Stimulated activated naive CD8-positive, alpha-beta T cell treated with anti-CD3 and anti-CD28 coated beads, Interleukin-15, amount 100 ng/mL, for 72 hours (primary cell): ENCODE data around the gene STAT4.

ENCODE experiments used
- ATAC-seq: fragments of 150-1000 bp; cut with Tn5 transposase; 2 replicates; pipeline ENCODE4 v1.10.0; 2021; ENCODE audit warnings: mild to moderate bottlenecking, moderate library complexity
- DNase-seq, 2 donors: peaks; one replicate each; pipeline ENCODE4 v3.0.0; 2021 to 2022
- H3K27ac Mint-ChIP-seq, 2 donors: one replicate each; pipeline ENCODE4 v1.8.0; 2022; ENCODE audit warnings: mild to moderate bottlenecking in 2 of 2, mixed read lengths in 2 of 2, moderate library complexity in 2 of 2
- H3K27me3 Mint-ChIP-seq: one replicate; pipeline ENCODE4 v1.8.0; 2022; ENCODE audit warnings: mixed read lengths
- H3K4me1 Mint-ChIP-seq: one replicate; pipeline ENCODE4 v1.8.0; 2022; ENCODE audit warnings: mild to moderate bottlenecking, mixed read lengths
- H3K4me3 Mint-ChIP-seq, 2 donors: one replicate each; pipeline ENCODE4 v1.8.0; 2022; ENCODE audit warnings: mild to moderate bottlenecking in 2 of 2, mixed read lengths in 2 of 2, moderate library complexity in 1 of 2
- H3K9me3 Mint-ChIP-seq, 2 donors: one replicate each; pipeline ENCODE4 v1.8.0; 2022; ENCODE audit warnings: mixed read lengths in 2 of 2

The STAT4 gene

GRCh38 chr2:191178806-191179514, 28.2 kb upstream of the STAT4 start:
- no peak overlapping the region for H3K27ac Mint-ChIP-seq
- no peak overlapping the region for H3K4me3 Mint-ChIP-seq
- H3K9me3 Mint-ChIP-seq, result peaks cover 0 to 6% of the 10 kb centered on the region in 2 donors
- ATAC-seq (no peak), DNase-seq (no peak)
- H3K4me1 Mint-ChIP-seq, result peaks cover 51% of the 10 kb centered on the region
- no peaks in the 10 kb centered on the region for H3K27me3 Mint-ChIP-seq

- no peak for DNase-seq
- no peak overlapping the region for H3K27ac Mint-ChIP-seq
- H3K27me3 Mint-ChIP-seq, result no peaks in the 10 kb centered on the region
- no peak overlapping the region for H3K4me3 Mint-ChIP-seq
- peaks cover 0 to 6% of the 10 kb centered on the region in 2 donors for H3K9me3 Mint-ChIP-seq
- ATAC-seq, result no peak
- H3K4me1 Mint-ChIP-seq, result peaks cover 54% of the 10 kb centered on the region
Observed at GRCh38 chr2:191177751-191178736, 27.2 kb upstream of the STAT4 start.

- H3K27ac Mint-ChIP-seq, result peak overlapping the region in 1 of 2 donors; percentile 21
- H3K4me1 Mint-ChIP-seq, result peaks cover 59% of the 10 kb centered on the region
- ATAC-seq, result peak; percentile 32
Observed at GRCh38 chr2:191176801-191177438, 26.1 kb upstream of the STAT4 start.

DNA sequence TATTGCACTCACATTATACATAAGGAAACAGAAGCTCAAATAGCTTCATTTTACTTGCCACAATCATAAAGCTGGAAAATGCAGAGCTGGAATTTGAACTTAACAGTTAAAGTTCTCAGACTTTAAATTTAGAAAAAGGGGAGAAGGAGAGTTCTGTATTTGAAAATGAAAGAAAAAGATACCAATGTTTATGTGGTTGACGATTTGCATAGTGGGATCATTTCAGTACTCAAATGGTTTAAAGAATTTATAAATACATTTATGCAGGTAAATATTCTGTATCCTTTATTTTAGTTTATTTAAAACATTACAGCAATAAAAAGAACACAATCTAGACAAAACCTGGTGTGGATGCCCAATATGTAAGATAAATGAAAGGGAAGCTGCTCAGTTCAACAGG, 25.5 kb upstream of the STAT4 start:
- H3K27me3 Mint-ChIP-seq, result no peaks in the 10 kb centered on the region
- peaks cover 66% of the 10 kb centered on the region for H3K4me1 Mint-ChIP-seq
- DNase-seq (no peak), ATAC-seq (no peak)
- H3K4me3 Mint-ChIP-seq, result peak overlapping the region in 1 of 2 donors; percentile 50
- peak overlapping the region; percentile 29 to 67 for H3K27ac Mint-ChIP-seq
- H3K9me3 Mint-ChIP-seq, result peaks cover 0 to 6% of the 10 kb centered on the region in 2 donors

More at GRCh38 chr2:191176801-191177438, 26.1 kb upstream of the STAT4 start:
- H3K27me3 Mint-ChIP-seq, result no peaks in the 10 kb centered on the region
- H3K4me3 Mint-ChIP-seq, result no peak overlapping the region
- DNase-seq, result no peak
- H3K9me3 Mint-ChIP-seq, result peaks cover 0 to 6% of the 10 kb centered on the region in 2 donors

GRCh38 chr2:191174442-191174841, 23.6 kb upstream of the STAT4 start:
- Mint-ChIP-seq H3K4me3 (peak overlapping the region in 1 of 2 donors; percentile 30), H3K27ac (no peak overlapping the region), H3K27me3 (no peaks in the 10 kb centered on the region), H3K9me3 (no peaks in the 10 kb centered on the region), H3K4me1 (peaks cover 72% of the 10 kb centered on the region)
- peak; percentile 49 for ATAC-seq
- no peak for DNase-seq

DNA sequence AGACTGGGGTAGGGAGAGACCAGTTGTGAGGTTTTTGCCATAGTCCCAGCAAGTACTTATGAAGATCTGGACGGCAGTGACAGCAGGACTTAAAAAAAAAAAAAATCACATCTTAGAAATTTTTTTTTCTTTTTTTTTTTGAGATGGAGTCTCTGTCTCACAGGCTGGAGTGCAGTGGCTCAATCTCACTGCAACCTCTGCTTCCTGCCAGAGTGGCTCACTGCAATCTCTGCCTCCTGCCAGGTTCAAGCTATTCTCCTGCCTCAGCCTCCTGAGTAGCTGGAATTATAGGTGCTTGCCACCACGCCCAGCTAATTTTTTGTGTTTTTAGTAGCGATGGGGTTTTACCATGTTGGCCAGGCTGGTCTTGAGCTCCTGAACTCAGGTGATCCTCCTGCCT, 22.4 kb upstream of the STAT4 start:
- H3K9me3 Mint-ChIP-seq, result no peaks in the 10 kb centered on the region
- H3K27me3 Mint-ChIP-seq, result no peaks in the 10 kb centered on the region
- ATAC-seq, result peak; percentile 44
- H3K4me3 Mint-ChIP-seq, result no peak overlapping the region
- peak overlapping the region in 1 of 2 donors; percentile 55 for H3K27ac Mint-ChIP-seq
- peaks cover 77% of the 10 kb centered on the region for H3K4me1 Mint-ChIP-seq
- DNase-seq, result no peak

DNA sequence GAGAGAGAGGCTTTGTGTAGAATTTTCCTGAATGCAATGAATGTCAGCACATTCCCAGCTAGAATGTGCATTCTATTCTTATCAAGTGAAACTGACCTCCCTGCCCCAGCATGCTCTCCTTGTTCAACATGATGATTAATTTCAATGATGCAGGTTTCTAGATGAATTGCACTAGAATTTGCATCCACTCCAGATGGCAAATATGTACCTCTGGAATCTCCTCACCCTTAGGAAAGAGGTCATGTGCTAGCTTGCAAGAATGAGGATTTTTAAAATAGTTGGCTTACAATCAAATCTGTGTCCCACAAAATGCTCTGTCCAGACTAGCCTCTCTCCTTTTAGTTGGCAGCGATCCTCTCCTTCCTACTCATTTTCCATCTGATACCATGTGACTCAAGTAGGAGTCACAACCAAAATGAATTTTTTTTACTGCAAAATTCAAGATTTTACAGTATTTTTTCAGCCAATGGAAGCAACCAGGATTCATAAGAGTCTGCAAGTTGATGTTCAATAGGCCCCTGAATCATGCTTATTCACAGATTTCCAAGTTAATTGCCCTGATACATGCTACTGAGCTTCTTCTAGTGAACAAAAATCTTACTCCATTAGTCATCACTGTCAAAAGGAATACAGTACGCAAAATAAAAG, 21.0 kb upstream of the STAT4 start:
- H3K27me3 Mint-ChIP-seq, result no peaks in the 10 kb centered on the region
- no peak for ATAC-seq
- H3K9me3 Mint-ChIP-seq, result no peaks in the 10 kb centered on the region
- peak overlapping the region; percentile 22 to 27 for H3K4me3 Mint-ChIP-seq
- peak overlapping the region in 1 of 2 donors; percentile 34 for H3K27ac Mint-ChIP-seq
- peaks cover 88% of the 10 kb centered on the region for H3K4me1 Mint-ChIP-seq
- no peak for DNase-seq

DNA sequence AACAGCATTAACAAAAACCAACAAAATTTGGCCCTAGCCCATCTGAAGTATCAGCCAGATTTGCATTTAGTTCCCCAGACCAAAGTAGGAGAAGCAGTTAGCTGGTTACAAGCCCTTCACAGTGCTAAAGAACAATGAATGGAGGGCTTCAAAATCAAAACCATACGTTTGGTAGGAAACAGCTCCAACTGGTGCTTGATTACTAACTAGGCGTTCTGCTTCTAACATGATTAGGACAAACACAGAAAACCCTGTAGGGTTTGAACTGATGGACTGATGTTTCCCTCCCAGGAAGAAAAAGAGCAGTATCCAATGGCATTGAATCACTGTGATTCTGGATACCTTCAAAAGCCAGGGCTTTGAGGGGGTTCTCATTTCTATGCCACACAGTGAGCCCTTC, 20.5 kb upstream of the STAT4 start:
- H3K4me3 Mint-ChIP-seq, result peak overlapping the region; percentile 24 to 48
- no peak for DNase-seq
- ATAC-seq, result no peak
- H3K9me3 Mint-ChIP-seq, result no peaks in the 10 kb centered on the region
- H3K27ac Mint-ChIP-seq, result peak overlapping the region in 1 of 2 donors; percentile 86
- peaks cover 83% of the 10 kb centered on the region for H3K4me1 Mint-ChIP-seq
- no peaks in the 10 kb centered on the region for H3K27me3 Mint-ChIP-seq

DNA sequence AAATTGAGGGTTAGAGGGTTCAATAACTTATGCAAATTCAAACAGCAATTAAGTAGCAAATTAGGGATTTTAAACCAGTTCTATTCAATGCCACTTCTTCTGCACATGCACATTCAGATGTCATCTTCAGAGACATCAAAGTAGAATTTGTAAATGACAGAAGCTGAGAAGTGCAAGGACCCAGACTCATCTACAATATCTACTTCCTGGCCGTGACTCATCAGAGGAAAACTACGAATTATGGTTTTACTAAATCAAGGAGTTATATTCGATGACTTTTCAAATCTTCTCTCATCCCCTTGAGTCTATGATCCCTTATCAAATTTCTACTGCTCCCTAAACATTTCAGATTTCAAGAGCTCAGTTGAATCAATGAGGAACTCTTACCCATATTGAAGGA, 20.0 kb upstream of the STAT4 start:
- Mint-ChIP-seq H3K4me3 (peak overlapping the region; percentile 24 to 48), H3K9me3 (no peaks in the 10 kb centered on the region), H3K27ac (peak overlapping the region in 1 of 2 donors; percentile 86), H3K27me3 (no peaks in the 10 kb centered on the region), H3K4me1 (peaks cover 78% of the 10 kb centered on the region)
- peak; percentile 65 for ATAC-seq
- DNase-seq, result no peak

DNA sequence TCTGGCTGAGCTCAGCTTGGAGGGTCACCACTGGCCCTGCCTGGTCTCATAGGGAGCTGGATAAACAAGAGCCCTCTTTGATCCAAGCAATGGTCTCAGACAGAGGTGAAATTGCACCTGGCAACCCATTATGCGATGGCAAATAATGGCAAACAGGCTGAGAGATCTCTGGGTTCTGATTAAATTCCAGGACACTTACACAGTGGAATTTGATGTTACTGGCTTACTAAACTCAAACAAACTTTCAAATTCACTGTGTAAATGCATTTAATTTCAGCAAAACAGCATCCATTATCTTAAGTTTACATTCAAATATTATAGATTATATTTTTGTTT, 19.5 kb upstream of the STAT4 start:
- ATAC-seq, result no peak
- H3K27ac Mint-ChIP-seq, result no peak overlapping the region
- H3K4me1 Mint-ChIP-seq, result peaks cover 76% of the 10 kb centered on the region

DNA sequence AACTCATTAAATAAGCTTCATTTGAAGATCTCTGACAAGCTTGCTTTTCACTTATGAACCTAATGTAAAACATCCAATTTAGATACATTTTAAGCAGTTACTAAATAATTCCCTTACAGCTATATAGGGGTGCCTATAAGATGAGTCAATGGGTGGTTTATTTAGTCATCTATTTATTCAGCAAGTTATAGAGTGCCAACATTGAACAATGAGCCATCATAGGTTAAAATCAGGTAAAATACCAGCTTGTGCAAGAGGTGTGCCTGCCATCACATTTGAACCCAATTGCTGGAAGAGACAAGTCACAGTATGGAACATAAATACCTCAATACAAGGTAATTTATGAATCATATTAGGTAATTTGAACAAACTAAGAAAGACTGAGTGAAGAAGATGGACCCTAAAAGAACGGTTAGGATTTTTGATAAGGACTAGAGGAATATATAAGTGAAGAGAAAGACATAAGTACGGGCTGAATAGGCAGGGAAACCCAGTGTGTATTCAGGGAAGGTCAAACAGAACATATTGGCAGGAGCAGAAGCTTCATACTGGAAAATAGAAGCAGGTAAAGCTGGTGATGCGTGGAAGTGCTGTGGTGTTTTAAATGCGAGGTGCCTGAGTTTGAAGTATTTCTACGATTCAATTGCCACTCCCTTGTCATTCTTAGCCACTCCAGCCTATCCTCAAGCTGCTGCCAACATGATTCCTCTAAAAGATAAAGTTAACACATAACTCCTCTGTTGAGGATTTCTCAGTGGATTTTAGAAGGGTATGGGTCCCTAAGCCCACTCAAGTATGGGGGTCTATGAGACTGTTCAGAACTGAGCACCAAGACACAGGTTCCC, 18.9 kb upstream of the STAT4 start:
- peak; percentile 61 for ATAC-seq
- H3K4me1 Mint-ChIP-seq, result peaks cover 80% of the 10 kb centered on the region
- H3K27ac Mint-ChIP-seq, result peak overlapping the region; percentile 61 to 80
- no peak for DNase-seq
- H3K27me3 Mint-ChIP-seq, result no peaks in the 10 kb centered on the region
- peak overlapping the region in 1 of 2 donors; percentile 13 for H3K4me3 Mint-ChIP-seq
- H3K9me3 Mint-ChIP-seq, result no peaks in the 10 kb centered on the region

More for the DNA sequence above, 19.5 kb upstream of the STAT4 start:
- H3K4me3 Mint-ChIP-seq, result no peak overlapping the region
- H3K27me3 Mint-ChIP-seq, result no peaks in the 10 kb centered on the region
- DNase-seq, result no peak
- no peaks in the 10 kb centered on the region for H3K9me3 Mint-ChIP-seq

- DNase-seq, result no peak
- Mint-ChIP-seq H3K4me3 (no peak overlapping the region), H3K27me3 (peaks cover 12% of the 10 kb centered on the region), H3K4me1 (peaks cover 67% of the 10 kb centered on the region), H3K27ac (no peak overlapping the region), H3K9me3 (no peaks in the 10 kb centered on the region)
- no peak for ATAC-seq
Observed at GRCh38 chr2:191167766-191168165, 17.0 kb upstream of the STAT4 start.

DNA sequence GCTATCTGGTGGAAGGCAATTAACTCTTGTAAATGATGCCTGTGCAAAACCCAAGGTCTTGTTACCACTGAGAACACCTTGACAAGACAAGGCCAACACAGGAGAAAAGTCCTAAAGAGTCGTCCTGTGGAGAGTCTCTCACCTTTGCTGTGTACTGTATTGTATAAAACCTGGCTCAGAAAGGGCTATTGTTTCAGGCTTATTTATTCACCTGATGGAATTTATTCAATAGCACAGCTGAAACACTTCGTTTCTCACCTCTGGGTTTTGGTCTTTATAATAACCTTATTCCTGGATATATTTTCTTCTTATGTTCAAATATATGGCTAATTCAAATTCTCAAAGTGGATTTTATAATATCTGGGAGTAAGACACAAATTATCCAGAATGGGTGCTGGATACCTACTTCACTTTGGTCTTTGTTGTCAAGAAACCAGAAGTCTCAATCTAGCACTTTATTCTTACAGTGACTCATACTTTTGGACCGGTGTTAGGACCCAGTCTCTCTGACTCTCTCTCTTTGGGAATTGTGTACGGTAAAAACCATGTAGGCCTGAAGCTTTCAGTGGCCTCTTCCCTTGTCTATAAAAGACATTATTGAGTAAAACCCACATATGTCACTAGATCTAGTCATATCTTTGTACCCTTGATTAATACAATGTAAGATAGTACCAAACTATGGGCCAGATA, 16.1 kb upstream of the STAT4 start:
- Mint-ChIP-seq H3K4me1 (peaks cover 58% of the 10 kb centered on the region), H3K27ac (no peak overlapping the region), H3K9me3 (no peaks in the 10 kb centered on the region), H3K4me3 (no peak overlapping the region), H3K27me3 (peaks cover 14% of the 10 kb centered on the region)
- ATAC-seq (no peak), DNase-seq (no peak)
